HG03469 (cell line): ENCODE data around the gene KRTAP10-2.

Experiments used
- ATAC-seq: cut with Tn5 transposase; IDR thresholded peaks from one replicate; pipeline ENCODE4 v1.9.1; 2021; ENCODE audit warnings: mild to moderate bottlenecking, moderate library complexity, moderate number of reproducible peaks; ENCODE audit not compliant: unreplicated experiment

Gene KRTAP10-2

GRCh38 chr21:44527156-44527982 is 23.9 kb downstream of the KRTAP10-2 start:
- no peak for ATAC-seq

DNA sequence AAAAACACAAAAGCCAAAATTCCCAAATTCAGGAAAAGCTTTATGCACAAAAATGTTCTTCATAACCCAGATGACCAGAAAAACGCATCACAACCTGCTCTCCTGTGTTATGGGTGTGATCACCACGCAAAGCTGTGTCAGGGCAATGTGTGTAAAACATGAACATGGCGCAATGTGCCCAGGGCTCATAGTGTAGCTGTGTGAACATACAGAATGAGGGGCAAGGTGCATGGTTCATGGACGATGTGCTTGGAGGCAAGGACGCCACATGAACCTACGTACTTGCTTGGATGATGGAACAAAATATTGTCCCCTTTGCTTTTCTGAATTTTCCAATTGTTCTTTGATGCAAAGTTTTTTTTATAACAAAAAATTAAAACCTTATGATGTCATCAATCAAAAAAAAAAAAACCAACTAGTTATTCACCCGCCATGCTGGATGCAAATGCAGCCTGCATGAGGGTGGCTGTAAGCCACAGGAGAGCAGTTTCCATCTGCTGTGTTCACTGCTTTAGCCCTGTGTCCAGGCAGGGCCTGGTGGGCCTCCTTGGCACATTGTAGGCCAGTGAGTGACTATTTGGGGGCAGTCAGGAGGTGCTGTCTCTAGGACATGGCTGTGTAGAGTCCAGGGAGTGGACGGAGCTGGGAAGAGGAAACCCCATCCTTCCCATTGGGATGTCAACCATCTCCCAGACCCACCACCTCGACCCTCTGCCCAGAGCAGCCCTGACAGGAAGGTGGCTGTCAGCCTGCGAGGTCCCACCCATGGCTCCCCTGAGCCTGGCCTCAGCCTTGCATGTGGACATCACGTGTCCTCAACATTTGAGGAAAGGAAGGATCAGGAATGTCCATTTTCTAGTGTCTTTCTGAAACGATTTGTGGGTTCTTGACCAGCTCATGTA is 25.0 kb downstream of the KRTAP10-2 start:
- no peak for ATAC-seq

DNA sequence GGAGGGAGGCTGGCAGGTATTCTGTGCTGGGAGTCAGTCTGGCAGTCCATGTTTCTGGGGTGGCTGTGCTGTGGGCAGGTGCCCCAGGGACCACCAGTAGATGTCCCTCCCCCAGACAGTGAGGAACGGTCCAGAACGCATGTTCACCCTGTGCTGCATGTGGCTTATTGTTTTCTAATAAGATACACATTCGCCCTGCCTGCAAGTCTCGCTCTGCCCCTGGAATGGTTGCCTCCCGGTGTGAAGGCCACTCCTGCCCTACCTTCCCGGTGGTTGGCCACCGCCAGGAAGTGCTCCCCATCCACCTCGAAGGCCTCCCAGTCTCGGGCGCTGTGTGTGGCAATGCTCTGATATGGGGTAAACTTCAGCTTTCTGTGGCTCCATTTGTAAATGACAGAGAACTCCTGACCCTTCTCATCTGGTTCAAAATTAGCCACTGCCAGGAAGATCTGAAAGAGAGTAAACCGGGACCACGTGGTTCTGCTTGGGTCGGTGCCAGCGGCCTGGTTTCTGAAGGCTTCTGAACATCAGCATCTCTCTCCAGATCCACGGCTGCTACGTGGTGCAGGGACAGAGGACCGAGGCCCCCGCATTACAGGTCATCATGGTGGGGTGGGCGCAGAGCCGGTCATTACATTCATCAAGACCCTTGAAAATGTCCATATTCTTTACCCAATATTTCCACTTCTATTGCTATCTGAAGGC is 25.8 kb downstream of the KRTAP10-2 start:
- ATAC-seq: no peak

GRCh38 chr21:44524414-44525371 is 26.6 kb downstream of the KRTAP10-2 start:
- no peak for ATAC-seq

DNA sequence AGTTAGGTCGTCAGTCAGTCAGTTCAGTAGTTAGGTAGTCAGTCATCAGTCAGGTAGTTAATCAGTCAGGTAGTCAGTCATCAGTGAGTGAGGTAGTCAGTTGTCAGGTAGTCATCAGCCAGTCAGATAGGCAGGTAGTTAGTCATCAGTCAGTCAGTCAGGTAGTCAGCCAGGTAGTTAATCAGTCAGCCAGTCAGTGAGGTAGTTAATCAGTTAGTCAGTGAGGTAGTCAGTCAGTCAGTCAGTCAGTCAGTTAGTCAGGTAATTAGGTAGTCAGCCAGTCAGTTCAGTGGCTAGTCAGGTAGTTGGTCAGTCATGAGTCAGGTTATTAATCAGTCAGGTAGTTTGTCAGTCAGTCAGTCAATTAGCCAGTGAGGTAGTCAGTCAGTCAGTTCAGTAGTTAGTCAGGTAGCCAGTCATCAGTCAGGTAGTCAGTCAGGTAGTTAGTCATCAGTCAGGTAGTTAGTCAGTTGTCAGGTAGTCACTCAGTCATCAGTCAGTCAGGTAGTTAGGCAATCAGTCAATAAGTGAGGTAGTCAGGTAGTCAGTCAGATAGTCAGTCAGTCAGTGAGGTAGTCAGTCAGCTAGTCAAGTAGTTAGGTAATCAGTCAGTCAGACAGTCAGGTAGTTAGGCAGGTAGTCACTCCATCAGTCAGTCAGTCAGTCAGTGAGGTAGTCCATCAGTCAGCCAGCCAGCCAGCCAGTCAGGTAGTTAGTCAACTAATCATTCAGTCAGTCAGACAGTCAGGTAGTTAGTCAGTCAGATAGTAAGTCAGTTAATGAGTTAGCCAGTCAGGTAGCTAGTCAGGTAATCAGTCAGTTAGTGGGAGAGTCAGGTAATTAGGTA is 27.5 kb downstream of the KRTAP10-2 start:
- no peak for ATAC-seq

- ATAC-seq: no peak
These were observed 28.5 kb downstream of the KRTAP10-2 start for GRCh38 chr21:44522753-44523204.

- no peak for ATAC-seq
These were observed 29.2 kb downstream of the KRTAP10-2 start for GRCh38 chr21:44521928-44522752.

- no peak for ATAC-seq
These were observed 29.9 kb downstream of the KRTAP10-2 start for GRCh38 chr21:44521301-44521927.

DNA sequence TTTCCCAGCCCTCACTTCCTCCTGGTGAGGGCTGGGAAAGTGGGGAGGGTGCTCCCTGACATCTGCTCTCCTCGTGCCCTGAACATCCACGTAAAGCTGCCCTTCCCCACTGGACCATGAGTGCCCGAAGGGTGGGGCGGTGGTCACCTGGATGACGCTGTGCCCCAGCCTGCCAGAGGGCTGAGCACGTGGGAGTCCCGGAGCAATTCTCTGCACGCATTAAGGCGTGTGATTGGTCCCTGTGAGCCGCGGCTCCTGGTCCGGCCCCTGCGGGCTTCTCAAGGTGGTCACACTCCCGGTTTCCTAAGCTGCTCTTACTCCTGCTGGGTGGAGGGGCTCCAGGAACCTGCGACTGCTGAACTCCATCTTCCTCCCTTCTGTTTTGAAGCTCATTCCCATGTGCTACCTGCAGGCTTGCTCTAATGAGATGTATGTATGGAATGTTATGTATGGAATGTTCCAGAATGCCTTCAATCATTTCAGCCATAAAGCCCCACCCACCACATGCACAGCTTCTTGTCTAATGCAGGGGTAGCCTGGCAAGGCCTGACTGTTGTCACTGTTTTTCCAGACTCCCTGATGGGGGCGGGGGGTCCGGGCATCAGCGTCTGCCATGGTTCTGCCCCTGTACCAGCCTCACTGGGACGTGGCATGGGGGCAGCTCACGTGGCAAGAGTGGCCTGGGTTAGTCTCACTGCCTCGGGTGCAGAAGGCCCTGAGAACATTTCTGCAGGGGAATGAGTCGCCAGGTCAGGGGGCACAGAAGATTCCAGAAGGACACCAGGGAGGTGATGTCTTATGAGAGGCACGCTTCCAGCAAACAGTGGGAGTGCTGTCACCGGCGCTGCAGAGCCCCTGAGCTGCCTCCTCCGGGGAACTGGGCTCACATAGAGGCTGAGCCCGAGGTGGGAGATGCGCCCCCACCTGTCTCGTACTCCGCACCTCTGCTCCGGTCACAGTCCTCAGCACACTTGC is 30.7 kb downstream of the KRTAP10-2 start:
- ATAC-seq: no peak

GRCh38 chr21:44519346-44520325 is 31.7 kb downstream of the KRTAP10-2 start:
- ATAC-seq: no peak

DNA sequence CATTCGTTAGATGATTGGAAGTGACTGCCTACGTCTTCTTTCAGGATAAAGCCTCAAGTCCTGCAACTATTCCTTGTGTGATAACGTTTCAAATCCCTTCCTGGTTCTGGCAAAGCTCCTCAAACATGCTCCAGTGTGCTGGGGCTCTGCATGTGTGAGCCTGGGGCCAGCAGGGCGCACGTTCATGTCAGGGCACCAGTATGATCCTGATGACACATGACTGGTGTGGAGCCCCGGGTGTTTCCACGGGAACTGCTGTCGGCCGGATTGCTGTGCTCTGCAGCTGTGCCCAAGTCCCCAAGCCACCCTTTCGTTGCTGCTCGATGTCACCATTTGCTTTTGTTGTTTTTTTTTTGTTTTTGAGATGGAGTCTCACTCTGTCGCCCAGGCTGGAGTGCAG is 32.6 kb downstream of the KRTAP10-2 start:
- no peak for ATAC-seq

GRCh38 chr21:44517175-44517899 is 34.0 kb downstream of the KRTAP10-2 start:
- ATAC-seq: no peak

DNA sequence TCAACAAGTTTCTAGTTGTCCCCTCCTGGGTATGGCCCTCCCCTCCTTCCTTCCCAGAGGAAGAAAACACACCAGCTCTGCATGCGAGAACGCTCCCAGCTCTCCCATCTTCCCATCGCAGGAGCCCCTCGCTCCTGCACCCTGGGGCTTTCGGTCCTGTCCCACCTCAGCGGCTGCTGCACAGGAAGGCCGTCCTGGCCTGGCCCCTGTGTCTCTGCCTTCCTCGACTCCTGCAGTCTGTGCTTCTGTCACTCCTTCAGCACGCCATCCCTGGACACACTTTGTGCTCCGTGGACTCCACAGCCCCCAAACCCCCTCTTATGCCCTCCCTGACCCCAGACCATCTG is 34.5 kb downstream of the KRTAP10-2 start:
- ATAC-seq: no peak

GRCh38 chr21:44516342-44516741 is 35.0 kb downstream of the KRTAP10-2 start:
- ATAC-seq: no peak
